HG02840 (cell line): Measurements from ENCODE around the gene MLLT10.
A peak's percentile ranks its signal among the peaks of the same experiment; 100 is the strongest.

Source experiments
- ATAC-seq: cut with Tn5 transposase; IDR thresholded peaks from one replicate; pipeline ENCODE4 v1.9.1; 2021; ENCODE audit warnings: mild to moderate bottlenecking, moderate library complexity, moderate number of reproducible peaks; ENCODE audit not compliant: unreplicated experiment, low FRiP score

Gene MLLT10

DNA sequence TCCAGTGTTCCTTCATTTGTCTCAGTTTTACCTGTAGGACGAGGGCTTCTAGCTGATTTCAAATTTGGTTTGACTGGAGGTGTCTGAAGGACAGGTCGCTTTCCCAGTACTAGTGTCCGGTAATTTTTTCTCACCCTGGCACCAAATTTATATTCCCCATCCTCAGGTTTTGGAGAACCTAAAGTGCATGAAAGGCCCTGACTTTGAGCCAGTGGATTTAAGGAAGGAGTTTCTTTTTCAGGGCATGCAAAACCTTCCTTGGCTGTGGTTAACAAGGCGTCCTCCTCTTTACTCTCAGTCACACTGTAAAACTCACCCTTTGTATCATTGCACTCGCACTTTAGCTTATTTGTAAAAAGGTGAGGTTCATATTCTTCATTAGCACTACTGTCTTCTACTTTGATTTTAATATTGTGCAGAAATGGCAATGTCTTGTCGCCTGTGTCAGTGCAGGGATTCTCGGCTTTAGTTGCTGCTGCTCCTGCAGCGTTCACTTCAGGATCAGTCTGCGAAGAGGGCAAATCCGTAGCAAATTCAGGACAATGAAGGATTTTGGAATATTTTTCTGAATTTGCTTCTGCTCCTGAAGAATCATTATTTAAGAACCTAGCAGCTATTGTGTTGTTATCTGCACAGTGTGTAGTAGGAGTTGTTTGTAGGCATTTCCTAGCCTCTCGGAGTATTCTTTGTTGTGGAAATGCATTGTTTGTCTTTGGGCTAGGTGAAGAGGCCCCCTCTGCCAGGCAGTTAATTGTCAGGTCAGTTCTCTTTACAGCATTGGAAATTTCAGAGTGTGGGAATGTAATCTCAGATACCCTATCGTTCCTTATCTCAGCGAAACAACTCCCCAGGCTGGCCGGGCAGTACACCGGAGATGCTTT lies 18.4 kb upstream of the MLLT10 start:
- no peak for ATAC-seq

DNA sequence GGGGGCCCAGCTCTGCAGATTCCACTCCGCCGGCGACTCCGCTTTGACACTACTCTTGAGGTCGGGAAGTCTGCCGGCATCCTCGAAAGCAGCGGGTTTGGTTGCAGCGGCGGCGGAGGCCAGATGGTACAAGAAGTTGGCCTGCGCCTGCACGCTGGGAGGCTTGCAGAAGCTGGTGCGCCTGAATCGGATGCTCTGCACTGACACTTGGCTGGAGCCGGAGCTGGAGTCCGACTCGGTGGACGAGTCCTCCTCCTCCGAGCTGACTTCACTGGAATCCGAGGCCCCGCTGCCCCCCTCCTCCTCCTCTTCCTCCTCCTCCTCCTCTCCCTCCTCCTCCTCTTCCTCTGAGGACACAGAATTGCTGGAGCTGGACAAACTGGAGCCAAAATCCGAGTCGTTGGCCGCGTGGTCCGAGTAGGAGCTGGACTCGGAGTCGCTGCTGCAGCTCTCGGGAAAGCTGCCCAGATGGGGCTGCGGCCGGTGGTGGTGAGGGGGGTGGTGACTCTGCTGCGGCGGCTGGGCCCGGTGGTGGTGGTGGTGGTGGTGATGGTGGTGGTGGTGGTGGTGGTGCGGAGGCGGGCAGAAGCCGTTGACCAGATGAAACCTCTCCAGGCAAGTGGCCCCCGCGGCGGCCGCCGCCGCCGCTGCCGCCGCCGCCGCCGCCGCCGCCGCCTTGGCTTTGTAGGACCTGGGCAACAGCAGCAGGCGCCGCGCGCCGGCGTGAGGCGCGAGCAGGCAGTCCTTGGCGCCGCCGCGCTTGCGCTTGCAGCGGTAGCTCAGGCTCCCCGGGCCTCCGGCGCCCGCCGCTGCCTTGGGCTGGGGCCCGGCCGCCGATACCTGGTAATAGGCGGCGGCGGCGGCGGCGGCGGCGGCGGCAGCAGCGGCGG lies 17.5 kb upstream of the MLLT10 start:
- peak; percentile 45 for ATAC-seq

DNA sequence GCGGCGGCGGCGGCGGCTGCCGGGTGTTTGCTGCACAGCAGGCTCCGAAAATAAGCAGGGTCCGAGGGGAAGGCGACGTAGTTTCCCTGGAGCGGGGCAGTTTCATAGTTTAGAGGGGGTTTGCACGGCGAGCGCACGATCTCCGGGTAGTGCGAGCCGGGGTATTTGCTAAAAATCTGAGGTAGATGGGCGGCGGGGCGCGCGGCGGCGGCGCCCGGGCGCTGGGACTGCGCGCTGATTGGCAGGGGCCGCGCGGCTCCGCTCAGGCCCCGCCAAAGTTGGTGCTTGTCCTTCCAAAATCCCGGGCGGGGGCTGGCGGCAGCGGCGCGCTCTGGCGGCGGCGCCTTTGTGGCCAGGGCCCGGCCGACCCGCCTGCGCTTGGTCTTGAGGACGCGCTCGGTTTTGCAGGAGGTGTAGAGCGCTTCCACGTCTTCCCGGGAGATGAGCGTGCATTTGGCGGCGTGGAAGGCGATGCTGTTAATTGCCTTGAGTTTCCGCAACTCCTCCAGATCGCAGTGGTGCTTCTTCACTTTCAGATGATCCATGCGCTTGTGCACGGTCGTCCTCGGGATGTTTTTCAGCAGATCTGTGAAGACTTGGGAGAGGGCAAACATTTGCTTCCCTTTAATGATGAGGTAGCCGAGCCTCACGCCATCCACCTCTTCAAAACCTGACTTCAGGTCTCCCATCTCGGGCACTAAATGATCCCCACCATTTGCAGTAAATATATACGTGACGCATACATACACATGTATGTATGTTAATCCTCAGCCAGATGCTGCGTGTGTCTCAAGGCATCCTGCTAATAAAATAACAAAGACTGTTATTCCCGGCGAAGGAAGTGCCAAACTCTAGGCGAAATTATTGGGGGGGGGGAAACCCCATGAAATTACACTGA lies 16.6 kb upstream of the MLLT10 start:
- peak; percentile 56 for ATAC-seq

DNA sequence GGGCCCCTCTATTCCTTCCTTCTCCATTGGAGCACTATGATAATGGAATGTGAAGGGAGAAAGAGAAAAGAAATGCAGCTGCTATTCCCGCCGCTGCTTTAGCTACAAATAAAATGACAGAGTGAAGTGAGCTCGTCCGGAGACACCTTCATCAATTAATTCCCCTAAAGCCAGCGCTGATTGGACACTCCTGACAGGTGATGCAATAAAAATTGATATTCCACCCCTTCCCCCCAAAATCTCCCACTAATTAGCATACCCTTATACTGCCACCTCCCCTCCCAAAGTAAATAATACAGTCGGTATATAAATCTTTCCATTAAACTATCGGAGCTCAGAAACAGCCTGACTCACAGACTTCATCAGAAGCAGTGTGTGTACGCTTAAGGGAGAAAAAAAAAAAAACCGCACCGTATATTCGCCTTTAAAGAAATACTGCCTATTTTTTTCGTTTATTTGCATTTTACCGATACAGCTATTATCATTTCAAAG lies 15.8 kb upstream of the MLLT10 start:
- no peak for ATAC-seq

DNA sequence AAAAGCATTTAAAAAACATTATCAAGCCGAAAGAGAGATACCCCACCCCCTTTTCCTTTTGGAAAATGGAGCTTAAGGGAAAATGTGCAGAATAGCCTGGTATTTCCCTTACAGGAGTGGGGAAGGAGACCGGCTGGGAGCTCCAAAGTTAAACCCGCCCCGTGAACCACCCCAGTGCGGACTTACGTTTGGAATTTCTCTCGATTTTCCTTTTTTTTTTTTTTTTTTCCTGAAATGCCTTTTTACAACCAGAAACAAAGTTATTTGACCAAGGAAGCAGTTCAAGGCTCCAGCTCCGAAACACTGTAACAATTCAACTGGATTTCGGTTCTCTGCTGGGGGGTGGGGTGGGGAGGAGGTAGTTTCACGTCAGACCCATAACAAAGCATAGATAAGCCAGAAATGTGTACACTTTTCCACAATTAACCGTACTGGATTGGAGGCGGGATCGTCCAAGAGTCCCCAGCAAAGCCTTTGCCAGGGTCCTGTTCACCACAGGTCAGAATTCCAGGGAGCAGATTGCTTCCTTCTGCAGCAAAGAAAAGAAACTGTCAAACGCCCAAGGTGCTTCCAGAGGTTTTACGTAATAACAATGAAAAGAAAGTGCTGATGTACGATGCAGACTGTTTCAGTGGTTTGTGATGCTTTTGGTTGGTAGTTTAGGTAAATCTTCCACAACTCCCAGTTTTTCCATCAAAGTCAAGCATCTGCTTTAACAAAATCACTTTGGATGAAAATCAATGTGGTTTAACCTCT lies 15.2 kb upstream of the MLLT10 start:
- ATAC-seq, result no peak

DNA sequence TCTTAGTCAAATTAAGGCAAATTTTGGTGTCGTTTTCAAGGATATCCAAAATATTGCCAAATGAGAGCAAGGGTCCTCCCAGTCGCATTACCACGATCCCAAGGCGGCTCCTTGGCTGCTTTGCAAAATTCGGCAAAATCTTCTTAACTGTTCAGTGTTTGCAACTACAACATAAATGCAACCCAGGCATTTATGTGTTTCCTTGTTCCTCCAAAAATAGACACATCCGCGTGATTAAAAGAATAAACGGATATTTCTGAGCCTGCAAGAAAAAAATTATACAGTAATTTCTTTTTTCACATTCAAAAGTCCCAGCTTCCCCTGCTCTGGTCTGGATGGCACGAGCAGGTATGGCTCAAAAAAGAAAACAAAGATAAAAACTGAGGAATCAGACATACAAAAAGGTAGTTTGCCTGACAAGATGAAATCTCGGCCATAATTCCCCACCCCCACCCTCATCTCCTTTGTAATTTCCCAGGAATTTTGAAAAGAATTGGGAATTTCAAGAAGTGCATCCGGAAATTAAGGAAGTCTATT lies 14.6 kb upstream of the MLLT10 start:
- ATAC-seq, result no peak

DNA sequence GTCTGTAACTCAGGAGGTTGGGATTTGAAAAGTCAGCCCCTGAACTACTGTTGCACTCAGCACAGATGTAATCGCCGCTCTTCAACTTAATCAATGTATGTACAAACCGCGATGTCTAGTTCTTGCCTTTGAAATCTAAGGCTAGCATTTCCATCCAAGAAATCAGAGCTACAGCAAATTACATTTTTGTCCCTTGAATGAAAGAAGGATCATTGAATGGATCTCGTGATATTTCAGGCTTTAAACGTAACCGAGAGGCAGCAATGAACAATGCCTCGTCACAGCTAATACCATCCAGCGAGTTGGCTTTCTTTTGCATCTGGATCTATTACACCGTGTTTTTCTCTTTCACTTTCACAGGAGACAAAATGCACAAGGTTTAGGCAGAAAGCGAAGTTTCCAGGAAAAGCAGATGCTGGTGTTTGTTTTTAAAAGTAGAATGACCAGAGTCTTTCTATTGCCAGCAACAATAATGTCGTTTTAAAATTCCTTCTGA lies 14.0 kb upstream of the MLLT10 start:
- no peak for ATAC-seq

DNA sequence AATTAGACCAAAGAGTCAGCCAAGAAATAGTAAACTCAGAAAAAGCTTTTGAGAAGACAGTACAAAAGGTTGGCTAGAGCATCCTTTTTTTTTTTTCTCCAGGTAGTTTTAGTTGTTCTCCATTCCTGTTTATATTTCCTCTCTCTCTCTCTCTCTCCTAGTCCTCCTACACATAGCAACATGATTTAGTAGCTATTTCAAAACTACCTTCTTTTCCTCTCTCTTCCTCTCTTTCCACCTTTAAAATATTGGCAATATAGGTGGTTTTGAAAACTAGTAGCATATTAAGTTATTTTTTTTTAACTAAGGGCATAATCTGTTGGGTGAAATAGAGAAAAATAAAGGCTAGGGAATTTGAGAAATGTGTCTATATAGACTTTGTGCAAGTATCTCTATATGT lies 13.5 kb upstream of the MLLT10 start:
- no peak for ATAC-seq

DNA sequence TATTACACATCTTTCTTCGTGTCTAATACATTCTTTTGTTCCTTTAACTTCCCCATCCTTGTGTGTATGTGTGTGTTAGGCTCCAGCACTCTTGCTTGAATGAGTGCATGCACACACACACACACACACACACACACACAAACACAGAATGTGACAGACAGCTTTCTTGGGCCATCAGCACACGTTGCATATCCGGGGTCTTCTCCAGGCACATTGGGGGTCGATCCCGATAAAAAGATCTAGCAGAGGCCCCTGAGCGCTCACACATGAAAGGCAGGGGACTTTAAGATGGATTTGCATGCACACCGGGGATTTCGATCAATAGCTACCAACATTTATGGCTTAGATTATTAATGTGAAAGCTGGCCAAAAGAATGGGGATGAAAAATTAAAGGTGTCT lies 13.1 kb upstream of the MLLT10 start:
- no peak for ATAC-seq

DNA sequence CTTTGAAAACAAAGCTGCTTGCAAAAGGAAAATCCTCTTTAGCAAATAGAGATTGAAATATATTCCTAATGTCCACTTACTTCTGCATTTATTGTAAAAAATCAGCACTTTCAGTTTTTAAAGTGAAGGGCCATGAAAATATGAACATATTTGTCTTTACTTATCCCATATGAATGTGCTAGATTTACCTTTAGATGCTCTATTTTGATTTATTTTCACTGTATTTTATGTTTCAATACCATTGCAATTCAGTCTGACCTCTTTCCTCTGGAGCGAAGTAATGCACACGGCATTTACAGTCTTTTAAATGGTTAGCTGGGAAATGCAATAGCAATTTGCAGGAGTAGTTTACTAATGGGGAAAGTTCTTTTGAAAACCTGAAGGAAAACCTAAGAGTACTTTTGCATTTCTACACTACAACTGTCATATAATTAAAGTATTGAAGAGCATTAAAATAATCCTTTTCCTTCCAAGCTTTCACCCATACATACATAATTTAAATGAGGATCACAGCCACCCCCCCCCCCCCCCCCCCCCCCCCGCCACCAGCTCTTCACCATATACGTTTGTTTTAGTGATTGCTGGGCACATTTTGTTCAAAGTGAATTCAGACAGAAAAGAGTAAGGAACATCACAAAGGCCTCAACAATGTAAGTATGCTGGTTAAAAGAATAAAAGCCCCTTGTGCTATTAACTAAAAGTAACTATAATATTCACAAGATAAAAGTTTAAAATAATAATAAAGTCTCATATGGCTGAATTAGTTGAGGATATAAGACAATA lies 12.1 kb upstream of the MLLT10 start:
- ATAC-seq, result no peak

DNA sequence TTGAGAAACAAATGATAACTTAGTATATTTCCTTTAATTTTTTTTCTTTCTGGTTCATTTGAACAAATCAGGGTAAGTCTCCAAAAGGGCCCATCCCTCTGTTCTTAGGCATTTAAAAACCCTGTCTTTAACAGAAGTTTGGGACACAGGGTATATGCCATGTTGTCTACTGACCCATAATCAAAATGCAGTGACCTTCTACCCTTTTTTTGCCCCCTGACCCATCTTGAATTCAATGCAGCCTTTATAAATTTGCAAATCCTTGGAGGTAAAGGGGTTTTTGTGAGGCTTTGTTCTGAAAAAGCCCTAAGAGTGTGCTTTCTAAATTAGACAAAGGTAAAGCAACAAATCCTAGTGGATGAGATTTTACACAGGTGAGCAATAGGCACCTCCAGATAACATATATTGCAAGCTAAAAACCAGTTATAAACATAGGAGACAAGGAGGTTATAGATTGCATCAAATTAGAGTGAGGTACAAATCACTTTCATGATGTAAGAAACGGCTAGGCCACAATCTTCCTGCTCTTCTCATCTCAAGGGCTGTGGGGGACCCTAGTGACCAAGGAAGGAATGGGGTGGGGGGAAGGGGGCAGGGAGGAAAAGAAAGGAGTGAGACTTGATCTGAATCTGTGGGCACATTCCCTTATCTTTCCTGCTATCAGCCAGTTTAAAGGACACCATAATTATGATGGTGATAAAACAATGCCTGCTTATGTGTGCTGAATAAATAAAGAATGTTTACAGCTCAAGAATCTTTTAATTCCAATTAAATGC lies 11.2 kb upstream of the MLLT10 start:
- ATAC-seq, result no peak

DNA sequence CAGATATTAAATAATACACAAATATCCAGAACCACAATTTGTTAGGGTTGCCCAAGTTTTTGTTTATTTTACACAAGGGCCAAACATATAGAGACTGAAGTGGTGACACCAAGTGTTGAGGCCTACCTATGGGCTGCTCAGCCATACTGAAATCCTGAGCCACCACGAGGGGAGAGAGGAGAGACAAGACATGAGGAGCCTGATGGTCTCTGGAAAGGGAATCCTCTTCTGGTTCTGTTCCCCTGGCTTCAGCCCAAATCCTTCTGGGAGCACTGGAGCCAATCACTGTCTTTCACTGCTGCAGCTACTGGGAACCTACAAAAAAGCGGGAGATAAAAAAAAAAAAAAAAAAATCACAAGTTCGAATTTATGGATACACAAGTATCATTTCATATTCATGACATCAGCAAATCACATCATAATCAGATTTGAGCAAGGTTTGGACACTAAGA lies 10.4 kb upstream of the MLLT10 start:
- no peak for ATAC-seq

DNA sequence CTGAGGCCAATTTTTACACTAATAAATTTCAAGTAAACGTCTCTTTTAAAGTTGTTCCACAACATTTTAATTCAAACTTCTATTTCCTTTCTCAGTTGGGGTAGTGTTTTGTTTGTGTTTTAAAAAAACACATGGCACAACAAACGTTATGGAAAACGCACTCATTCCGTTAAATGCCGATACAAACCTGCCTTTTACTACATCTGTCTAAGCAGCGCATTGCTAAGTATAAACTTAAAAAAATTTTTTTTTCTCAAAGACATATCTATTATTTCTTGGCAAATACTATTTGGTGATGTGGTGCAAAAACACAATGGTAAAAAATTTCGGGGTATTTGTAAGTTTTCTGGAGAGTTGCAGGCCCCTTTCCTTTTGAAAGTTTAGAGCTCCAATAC lies 9.9 kb upstream of the MLLT10 start:
- ATAC-seq, result no peak

DNA sequence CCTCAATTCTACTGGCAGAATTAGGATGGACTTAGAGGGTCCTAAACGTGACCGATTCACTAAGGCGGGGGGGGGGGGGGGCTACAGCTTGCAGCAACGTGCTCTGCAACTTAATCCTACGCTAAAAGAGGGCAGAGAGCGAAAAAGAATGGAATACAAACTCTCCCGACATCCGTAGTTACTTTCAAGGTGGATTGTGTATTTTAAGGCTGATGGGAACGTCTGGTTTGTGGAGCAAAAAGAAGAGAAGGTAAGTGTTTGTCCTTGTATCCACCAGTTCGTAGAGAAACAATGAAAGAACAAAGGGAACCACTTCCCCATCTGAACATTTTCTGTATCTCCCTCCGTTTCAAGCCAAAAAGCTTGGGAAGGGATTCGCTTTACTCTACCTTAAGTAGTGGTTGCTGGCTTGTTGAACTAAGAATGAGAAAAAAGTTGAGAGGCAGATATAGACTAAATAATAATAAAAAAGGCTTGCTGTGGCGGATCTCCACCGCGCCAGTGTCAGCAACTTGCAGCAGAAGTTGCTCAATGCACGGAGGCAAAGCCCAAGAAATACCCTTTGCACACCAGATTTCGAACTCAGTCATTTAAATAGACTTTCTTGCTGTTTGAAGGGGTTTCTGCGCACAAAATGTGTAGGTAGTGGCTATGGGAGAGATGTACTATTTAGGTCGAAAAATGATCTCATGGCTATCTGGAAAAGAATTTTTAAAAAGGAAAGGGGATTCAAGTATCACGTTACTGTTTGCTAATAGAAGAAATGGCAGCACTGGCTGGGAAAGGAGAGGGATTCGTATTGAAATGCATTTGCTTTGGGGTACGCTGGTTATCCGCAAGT lies 9.3 kb upstream of the MLLT10 start:
- no peak for ATAC-seq

DNA sequence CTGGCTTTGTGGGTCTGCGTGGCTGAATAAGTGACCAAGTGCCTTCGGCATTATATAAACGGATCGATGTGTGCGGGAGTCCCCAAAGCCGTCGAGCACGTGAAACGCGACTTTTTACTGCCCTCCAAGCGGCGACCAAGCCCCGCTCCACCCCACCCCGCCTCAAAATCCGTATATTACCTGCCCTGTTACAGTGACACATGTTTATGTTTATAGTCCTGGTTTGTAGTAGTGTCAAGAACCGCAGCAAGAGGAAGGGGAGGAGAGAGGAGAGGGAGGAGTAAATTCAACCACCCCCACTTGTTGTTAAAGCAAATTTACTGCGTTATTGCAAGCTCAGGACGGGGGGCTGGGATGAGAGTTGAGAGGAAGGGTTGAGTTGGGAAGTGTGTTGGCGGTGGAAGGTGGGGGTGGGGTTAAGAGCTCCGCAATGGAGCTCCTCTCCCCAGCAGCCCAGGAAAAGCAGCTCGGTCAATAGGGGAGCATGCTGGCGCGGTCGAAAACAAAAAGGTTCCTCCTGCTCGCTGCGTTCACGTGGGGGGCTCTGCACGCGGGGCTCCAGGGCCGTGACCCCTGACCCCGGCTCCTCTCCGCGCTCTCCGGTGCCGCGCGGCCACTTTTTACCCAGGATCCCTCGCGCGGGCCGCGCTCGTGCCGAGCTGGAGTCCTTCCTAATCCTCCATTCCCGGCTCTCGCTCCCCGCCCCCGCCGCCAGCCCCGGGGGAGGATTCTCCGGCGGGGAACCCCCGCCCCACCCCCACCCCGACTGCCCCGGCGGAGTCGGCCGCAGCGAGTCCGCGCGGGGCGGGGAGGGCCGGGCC lies 8.5 kb upstream of the MLLT10 start, which contains the start of gene SKIDA1:
TSS of gene SKIDA1 (minus strand) at position 316 of the 821 bp plus-strand sequence. CDS start 7,860 bp downstream, outside the sequence.
- ATAC-seq, result no peak
